HepG2 (cell line): ENCODE measurements around the gene CLCN4. TPM values are rescaled to one million over a fixed set of nuclear protein-coding genes. Genes with fewer than 3 reads are reported as not detected.

Experiments used
- ATAC-seq: fragments of 200-7000 bp; cut with Tn5 transposase; 3 replicates; pipeline ENCODE4 v1.9.1; 2020; ENCODE audit warnings: mild to moderate bottlenecking, moderate library complexity
- BruUV-seq: library from RNA; stranded (reverse); fragments of 400-500 nt; replicated peaks from 2 replicates; lab custom pipeline; 2021; lab: Mats Ljungman, UMichigan
- CTCF ChIA-PET: fragments of 300-600 bp; formaldehyde crosslinking; extraction: SDS; loops from one replicate; lab custom pipeline; 2021; ENCODE audit warnings: low total read pairs, inconsistent platforms, low intra/inter-chr PET ratio; lab: Yijun Ruan, JAX
- POLR2A ChIA-PET: fragments of 350-600 bp; sonication (Branson Sonifier 250); formaldehyde crosslinking; loops from one replicate; lab custom pipeline; 2020; ENCODE audit warnings: antibody characterized with exemption, inconsistent platforms; lab: Yijun Ruan, JAX
- DNase-seq: peaks from one replicate; pipeline ENCODE4 v3.0.0-alpha.2; 2015; ENCODE audit warnings: low spot score
- FAIRE-seq: peaks from 3 replicates; lab custom pipeline; 2011; peaks lifted over from hg19 to GRCh38; lab: Jason Lieb, UNC
- H2AFZ ChIP-seq: one replicate; pipeline ENCODE4 v1.6.1; 2011; ENCODE audit warnings: low read length, inconsistent platforms
- H3K27ac ChIP-seq: fragments of 300-600 bp; 3 replicates; pipeline ENCODE4 v1.8.0; 2011; ENCODE audit warnings: mixed run types, mild to moderate bottlenecking, mixed read lengths, low read length, inconsistent platforms; ENCODE audit not compliant: insufficient read depth; ENCODE audit errors: extremely low read length
- H3K27me3 ChIP-seq, 2 experiments: fragments of 200-600 bp in 1 of 2; 2 replicates in 1 of 2; 3 replicates in 1 of 2; pipeline versions ENCODE4 v1.6.0 to v1.8.0; 2011; ENCODE audit warnings: low read length in 2 of 2, mild to moderate bottlenecking in 2 of 2, moderate library complexity in 2 of 2, inconsistent platforms in 1 of 2; ENCODE audit not compliant: insufficient read depth in 2 of 2, control insufficient read depth in 1 of 2
- H3K36me3 ChIP-seq, 2 experiments: fragments of 200-600 bp in 1 of 2; replicated peaks in 1 of 2; 2 replicates in 1 of 2; 3 replicates in 1 of 2; pipeline versions ENCODE4 v1.5.1 to v1.8.0; 2011; ENCODE audit warnings: low read length in 2 of 2, inconsistent platforms in 1 of 2; ENCODE audit not compliant: insufficient read depth in 2 of 2, control insufficient read depth in 1 of 2
- H3K4me1 ChIP-seq: 2 replicates; pipeline ENCODE4 v1.5.1; 2012; ENCODE audit warnings: low read length, inconsistent platforms; ENCODE audit not compliant: insufficient read depth
- H3K4me2 ChIP-seq: 2 replicates; pipeline ENCODE4 v1.6.0; 2011; ENCODE audit warnings: low read depth, low read length, inconsistent platforms
- H3K4me3 ChIP-seq, 3 experiments: fragments of 200-600 bp in 1 of 3; sonication (generic), shearing (Covaris generic) in 1 of 3; replicated peaks in 1 of 3; 2 replicates each; pipeline ENCODE4 v1.5.1; 2011 to 2016; ENCODE audit warnings: low read length in 3 of 3, inconsistent platforms in 2 of 3, low read depth in 2 of 3, mild to moderate bottlenecking in 2 of 3, control low read depth in 1 of 3, mixed read lengths in 1 of 3; ENCODE audit not compliant: insufficient read depth in 1 of 3
- H3K79me2 ChIP-seq: one replicate; pipeline ENCODE4 v1.6.1; 2011; ENCODE audit warnings: low read length, inconsistent platforms; ENCODE audit not compliant: insufficient read depth
- H3K9ac ChIP-seq: 2 replicates; pipeline ENCODE4 v1.6.0; 2011; ENCODE audit warnings: mild to moderate bottlenecking, low read depth, low read length, inconsistent platforms; ENCODE audit not compliant: insufficient read depth
- H3K9me3 ChIP-seq: 2 replicates; pipeline ENCODE4 v1.5.1; 2012; ENCODE audit warnings: mild to moderate bottlenecking, low read length
- H4K20me1 ChIP-seq: 2 replicates; pipeline ENCODE4 v1.6.0; 2011; ENCODE audit warnings: inconsistent platforms, mild to moderate bottlenecking, low read length, moderate library complexity; ENCODE audit not compliant: insufficient read depth
- CBX1 ChIP-seq: IDR thresholded peaks from one replicate; pipeline ENCODE4 v1.6.1; 2016; ENCODE audit warnings: antibody characterized with exemption, low read depth
- DRAP1 ChIP-seq: IDR thresholded peaks from 2 replicates; pipeline ENCODE4 v1.6.1; 2016; ENCODE audit warnings: missing genetic modification reagents, missing compliant biosample characterization
- EZH2 ChIP-seq: conservative IDR thresholded peaks from 2 replicates; pipeline ENCODE4 v1.6.1; 2012; ENCODE audit warnings: mild to moderate bottlenecking, low read depth, low read length, moderate library complexity
- FLYWCH1 ChIP-seq: sonication (generic); formaldehyde crosslinking; IDR thresholded peaks from 2 replicates; pipeline ENCODE4 v1.8.1; 2023; ENCODE audit warnings: mild to moderate bottlenecking, missing genetic modification reagents
- GATAD2A ChIP-seq: IDR thresholded peaks from 2 replicates; pipeline ENCODE4 v1.6.1; 2016
- HNF4A ChIP-seq: sonication (generic); formaldehyde crosslinking; IDR thresholded peaks from 2 replicates; pipeline ENCODE4 v1.4.0; 2020; ENCODE audit warnings: missing genetic modification reagents
- JUNB ChIP-seq: sonication (generic); formaldehyde crosslinking; IDR thresholded peaks from 2 replicates; pipeline ENCODE4 v1.8.0; 2022; ENCODE audit warnings: missing genetic modification reagents, mild to moderate bottlenecking, borderline replicate concordance
- RERE ChIP-seq: IDR thresholded peaks from 2 replicates; pipeline ENCODE4 v1.6.1; 2016; ENCODE audit warnings: low read depth, missing genetic modification reagents, missing compliant biosample characterization
- RFXANK ChIP-seq: IDR thresholded peaks from 2 replicates; pipeline ENCODE4 v1.6.1; 2016
- SP1 ChIP-seq, 2 experiments: fragments of 450-650 bp in 1 of 2; sonication (generic) in 1 of 2; formaldehyde crosslinking in 1 of 2; IDR thresholded peaks; 2 replicates each; pipeline versions ENCODE4 v1.4.0 to v1.6.1; 2016 to 2020; ENCODE audit warnings: missing genetic modification reagents in 1 of 2
- TIGD3 ChIP-seq: sonication (generic); formaldehyde crosslinking; IDR thresholded peaks from 2 replicates; pipeline ENCODE4 v1.5.1; 2020; ENCODE audit warnings: mild to moderate bottlenecking, missing genetic modification reagents, borderline replicate concordance
- ZFP91 ChIP-seq: sonication (generic); formaldehyde crosslinking; IDR thresholded peaks from 2 replicates; pipeline ENCODE4 v1.9.0; 2022; ENCODE audit warnings: missing genetic modification reagents, mild to moderate bottlenecking, borderline replicate concordance
- WGBS: methylation state at CpG from one replicate; pipeline ENCODE4 v1.1.6; 2017; ENCODE audit warnings: low lambda C conversion rate; 5-methylcytosine and 5-hydroxymethylcytosine counted together
- in situ Hi-C: cut with HindIII; loops from 2 replicates; pipeline ENCODE4 v1.10.0; 2017; ENCODE audit warnings: low pct_unique_long_range_greater_than_20kb; ENCODE audit not compliant: extremely low pct_ligation_motif_present
- intact Hi-C: fragments of 100-400 bp; cut with micrococcal nuclease; formaldehyde crosslinking; loops from one replicate; pipeline ENCODE4 v1.10.0; 2022; ENCODE audit not compliant: unreplicated experiment
- polyA plus RNA-seq, 8 experiments: library from polyadenylated mRNA; depleted of rRNA in 3 of 8; stranded (reverse) in 7 of 8; unstranded in 1 of 8; fragments of >200 nt; fragmentation: Illumina TruSeq in 4 of 8; extraction: Trizol in 4 of 8; gene quantifications; 2 replicates each; pipeline versions ENCODE4 v1.2.1 to v1.2.3, GENCODE V29; 2011 to 2016; ENCODE audit warnings: low read depth in 4 of 8, missing spikeins in 1 of 8, mixed read lengths in 1 of 8; ENCODE audit not compliant: insufficient read depth in 1 of 8
- total RNA-seq, 5 experiments: library from RNA; depleted of rRNA; stranded (reverse); fragments of >200 nt; fragmentation: Illumina TruSeq; extraction: Trizol; gene quantifications; 2 replicates each; pipeline ENCODE4 v1.2.3, GENCODE V29; 2016; ENCODE audit warnings: low read depth in 1 of 5

CLCN4 gene
- total and polyA plus RNA-seq, 2 of the 13 experiments (the other 11 are each of a cell fraction or from before 2014, with no cell fraction given): 1.8 to 2.5 TPM

- TF ChIP-seq FLYWCH1 (no peak), GATAD2A (CRISPR knock-in tag) (no peak), HNF4A (CRISPR knock-in tag) (no peak), CBX1 (no peak)
Observed at GRCh38 chrX:10120828-10121227, 35.9 kb upstream of the CLCN4 start (continued).

GRCh38 chrX:10121787-10122186 is 35.0 kb upstream of the CLCN4 start:
- in situ Hi-C loops (no loop called here), intact Hi-C loops (no loop called here)
- ChIA-PET POLR2A (no interaction called here), CTCF (interaction anchor here (1.3 to 9.2 kb wide), 2 partner anchors 126 to 133 kb away, joined by 5 to 696 read pairs; no protein-coding TSS in a partner anchor)
- no peak for FAIRE-seq
- Histone ChIP-seq H2AFZ (no peak overlapping the region), H3K79me2 (no peaks in the 10 kb centered on the region), H3K4me1 (no peaks in the 10 kb centered on the region), H3K4me2 (no peak overlapping the region), H3K4me3 (no peak overlapping the region), H3K36me3 (no peaks in the 10 kb centered on the region; a peak in 1 of 5 replicates), H3K9me3 (no peaks in the 10 kb centered on the region), H3K9ac (no peak overlapping the region), H3K27ac (no peak overlapping the region), H3K27me3 (no peaks in the 10 kb centered on the region), H4K20me1 (no peaks in the 10 kb centered on the region)
- no peak for TF ChIP-seq SP1 (IDR thresholded peaks at IDR 0.05)
- no peak for TF ChIP-seq SP1 (CRISPR knock-in tag; IDR thresholded peaks at IDR 0.05)
- TF ChIP-seq TIGD3 (CRISPR knock-in tag): no peak
- TF ChIP-seq EZH2: no peak
- no peak for TF ChIP-seq ZFP91 (CRISPR knock-in tag)
- TF ChIP-seq RERE (CRISPR knock-in tag): no peak
- no peak for TF ChIP-seq RFXANK (CRISPR knock-in tag)
- TF ChIP-seq JUNB (CRISPR knock-in tag): no peak
- no peak for TF ChIP-seq DRAP1 (CRISPR knock-in tag)
- no peak for ATAC-seq
- no peak for DNase-seq
- 97% methylated on average over 9 of the region's 9 CpGs for WGBS
- no TSS peak for BruUV-seq
